IMR-90 (cell line): Measurements from ENCODE around the gene ICAM2.

Experiments used
- CHD1 ChIP-seq: IDR thresholded peaks from 2 replicates; pipeline ENCODE4 v1.6.1; 2012; ENCODE audit warnings: low read depth, low read length, improper control_type of control experiment
- FOS ChIP-seq: fragments of 150-350 bp; IDR thresholded peaks from 2 replicates; pipeline ENCODE4 v1.6.1; 2016; ENCODE audit warnings: low read depth, low read length
- MXI1 ChIP-seq: IDR thresholded peaks from 2 replicates; pipeline ENCODE4 v1.6.1; 2012; ENCODE audit warnings: low read depth, mild to moderate bottlenecking, low read length, moderate library complexity, borderline replicate concordance
- POLR2A ChIP-seq: IDR thresholded peaks from 2 replicates; pipeline ENCODE4 v1.6.1; 2012; ENCODE audit warnings: mild to moderate bottlenecking, low read depth, low read length
- RCOR1 ChIP-seq: IDR thresholded peaks from 2 replicates; pipeline ENCODE4 v1.6.1; 2012; ENCODE audit warnings: mild to moderate bottlenecking, low read length, improper control_type of control experiment; ENCODE audit not compliant: insufficient replicate concordance
- RFX5 ChIP-seq: IDR thresholded peaks from 2 replicates; pipeline ENCODE4 v1.8.0; 2012; ENCODE audit warnings: low read depth, mild to moderate bottlenecking, low read length, moderate library complexity
- SMC3 ChIP-seq: fragments of 150-350 bp; IDR thresholded peaks from 2 replicates; pipeline ENCODE4 v1.6.1; 2016; ENCODE audit warnings: low read depth, mild to moderate bottlenecking, antibody characterized with exemption, low read length, moderate library complexity
- TF ChIP-seq, protein P1 (sequence below): conservative IDR thresholded peaks from 2 replicates; pipeline ENCODE4 v1.5.1; 2012; ENCODE audit warnings: mild to moderate bottlenecking, low read depth, low read length, improper control_type of control experiment
- TF ChIP-seq, protein P2 (sequence below): fragments of 150-350 bp; IDR thresholded peaks from 2 replicates; pipeline ENCODE4 v1.6.1; 2017; ENCODE audit warnings: mild to moderate bottlenecking, antibody characterized with exemption, low read length, low read depth

DNA sequence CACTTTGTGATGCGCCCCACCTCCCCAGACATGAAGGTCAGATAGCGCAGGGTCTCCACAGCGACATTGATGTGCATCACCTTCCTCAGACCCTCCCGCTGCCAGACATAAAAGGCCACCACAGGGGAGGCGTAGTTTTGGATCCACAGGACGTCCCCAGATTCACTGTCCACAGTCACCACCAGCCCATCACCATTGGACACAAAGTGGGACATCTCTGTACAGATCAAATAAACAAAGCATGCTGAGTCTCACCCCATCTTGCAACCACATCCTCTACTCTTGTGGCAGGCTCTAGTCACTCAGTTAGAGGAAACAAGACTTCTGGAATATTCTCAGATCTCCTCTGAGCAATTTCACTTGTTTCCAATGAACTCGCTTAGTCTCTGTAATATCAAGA, 46.3 kb upstream of the ICAM2 start:
- TF ChIP-seq POLR2A (no peak), MXI1 (no peak), FOS (no peak), RFX5 (no peak), CHD1 (no peak), RCOR1 (no peak), SMC3 (no peak)
- TF ChIP-seq, protein P1, sequence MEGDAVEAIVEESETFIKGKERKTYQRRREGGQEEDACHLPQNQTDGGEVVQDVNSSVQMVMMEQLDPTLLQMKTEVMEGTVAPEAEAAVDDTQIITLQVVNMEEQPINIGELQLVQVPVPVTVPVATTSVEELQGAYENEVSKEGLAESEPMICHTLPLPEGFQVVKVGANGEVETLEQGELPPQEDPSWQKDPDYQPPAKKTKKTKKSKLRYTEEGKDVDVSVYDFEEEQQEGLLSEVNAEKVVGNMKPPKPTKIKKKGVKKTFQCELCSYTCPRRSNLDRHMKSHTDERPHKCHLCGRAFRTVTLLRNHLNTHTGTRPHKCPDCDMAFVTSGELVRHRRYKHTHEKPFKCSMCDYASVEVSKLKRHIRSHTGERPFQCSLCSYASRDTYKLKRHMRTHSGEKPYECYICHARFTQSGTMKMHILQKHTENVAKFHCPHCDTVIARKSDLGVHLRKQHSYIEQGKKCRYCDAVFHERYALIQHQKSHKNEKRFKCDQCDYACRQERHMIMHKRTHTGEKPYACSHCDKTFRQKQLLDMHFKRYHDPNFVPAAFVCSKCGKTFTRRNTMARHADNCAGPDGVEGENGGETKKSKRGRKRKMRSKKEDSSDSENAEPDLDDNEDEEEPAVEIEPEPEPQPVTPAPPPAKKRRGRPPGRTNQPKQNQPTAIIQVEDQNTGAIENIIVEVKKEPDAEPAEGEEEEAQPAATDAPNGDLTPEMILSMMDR, result no peak
- TF ChIP-seq, protein P2, sequence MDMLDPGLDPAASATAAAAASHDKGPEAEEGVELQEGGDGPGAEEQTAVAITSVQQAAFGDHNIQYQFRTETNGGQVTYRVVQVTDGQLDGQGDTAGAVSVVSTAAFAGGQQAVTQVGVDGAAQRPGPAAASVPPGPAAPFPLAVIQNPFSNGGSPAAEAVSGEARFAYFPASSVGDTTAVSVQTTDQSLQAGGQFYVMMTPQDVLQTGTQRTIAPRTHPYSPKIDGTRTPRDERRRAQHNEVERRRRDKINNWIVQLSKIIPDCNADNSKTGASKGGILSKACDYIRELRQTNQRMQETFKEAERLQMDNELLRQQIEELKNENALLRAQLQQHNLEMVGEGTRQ, result no peak
